Fibroblast of lung (primary cell): ENCODE measurements around the gene RNF152.

Experiments used
- EZH2 ChIP-seq: IDR thresholded peaks from 2 replicates; pipeline ENCODE4 v1.5.1; 2012; ENCODE audit warnings: low read length, control low read depth, mild to moderate bottlenecking; ENCODE audit errors: missing control alignments
- TF ChIP-seq, protein P1 (sequence below), 2 donors: IDR thresholded peaks in 1 of 2; conservative IDR thresholded peaks in 1 of 2; 1 replicate in 1 of 2; 2 replicates in 1 of 2; pipeline ENCODE4 v1.5.1; 2011 to 2012; ENCODE audit warnings: low read length in 2 of 2, control low read depth in 1 of 2, inconsistent platforms in 1 of 2, low read depth in 1 of 2, mild to moderate bottlenecking in 1 of 2

DNA sequence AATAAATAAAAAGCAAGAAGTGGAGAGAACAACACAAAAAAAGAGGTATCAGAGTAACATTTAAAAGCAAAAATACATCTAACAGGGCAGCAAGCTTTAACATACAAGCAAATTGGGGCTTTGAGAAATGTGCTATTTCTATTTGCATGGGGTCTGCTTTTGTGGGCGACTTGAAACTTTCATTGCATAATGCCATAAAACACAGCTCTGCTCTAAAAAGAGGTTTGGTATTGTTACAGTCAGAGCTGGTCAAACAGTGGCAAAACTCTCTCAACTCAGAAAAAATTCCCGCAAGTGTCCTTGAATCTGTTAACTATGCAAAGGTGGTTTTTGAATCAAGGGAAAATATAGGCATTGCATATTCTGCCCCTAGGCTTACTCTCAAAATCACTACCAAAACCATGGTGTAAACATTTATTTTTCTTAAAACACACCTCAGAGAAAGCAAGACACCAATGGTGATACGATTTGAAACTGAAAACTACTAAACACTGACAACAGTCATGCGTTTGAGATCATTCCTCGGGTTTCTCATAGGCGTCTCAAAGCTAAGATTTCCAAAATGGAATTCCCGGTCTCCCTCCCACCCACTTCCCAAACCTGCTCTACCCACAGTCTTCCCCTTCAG lies 45.5 kb downstream of the RNF152 start:
- TF ChIP-seq, protein P1, sequence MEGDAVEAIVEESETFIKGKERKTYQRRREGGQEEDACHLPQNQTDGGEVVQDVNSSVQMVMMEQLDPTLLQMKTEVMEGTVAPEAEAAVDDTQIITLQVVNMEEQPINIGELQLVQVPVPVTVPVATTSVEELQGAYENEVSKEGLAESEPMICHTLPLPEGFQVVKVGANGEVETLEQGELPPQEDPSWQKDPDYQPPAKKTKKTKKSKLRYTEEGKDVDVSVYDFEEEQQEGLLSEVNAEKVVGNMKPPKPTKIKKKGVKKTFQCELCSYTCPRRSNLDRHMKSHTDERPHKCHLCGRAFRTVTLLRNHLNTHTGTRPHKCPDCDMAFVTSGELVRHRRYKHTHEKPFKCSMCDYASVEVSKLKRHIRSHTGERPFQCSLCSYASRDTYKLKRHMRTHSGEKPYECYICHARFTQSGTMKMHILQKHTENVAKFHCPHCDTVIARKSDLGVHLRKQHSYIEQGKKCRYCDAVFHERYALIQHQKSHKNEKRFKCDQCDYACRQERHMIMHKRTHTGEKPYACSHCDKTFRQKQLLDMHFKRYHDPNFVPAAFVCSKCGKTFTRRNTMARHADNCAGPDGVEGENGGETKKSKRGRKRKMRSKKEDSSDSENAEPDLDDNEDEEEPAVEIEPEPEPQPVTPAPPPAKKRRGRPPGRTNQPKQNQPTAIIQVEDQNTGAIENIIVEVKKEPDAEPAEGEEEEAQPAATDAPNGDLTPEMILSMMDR (conservative IDR thresholded peaks at IDR 0.05 in 1 of 2, IDR thresholded peaks at IDR 0.05 in 1 of 2; ENCODE audit: low read depth in 1 of 2, low read length in 2 of 2), result no peak
- TF ChIP-seq EZH2, result no peak
